Fibroblast of skin of scalp (primary cell): Measurements from ENCODE around the gene ISLR. TPM values are rescaled to one million over a fixed set of nuclear protein-coding genes. Genes with fewer than 3 reads are reported as not detected.

Source experiments
- DNase-seq: peaks from one replicate; pipeline ENCODE4 v3.0.0-alpha.2; 2013
- polyA plus RNA-seq, 2 experiments: library from polyadenylated mRNA; unstranded; fragments of 120-200 nt; gene quantifications; one replicate each; pipeline ENCODE4 v1.2.1, GENCODE V29; 2013; ENCODE audit not compliant: insufficient read length in 2 of 2

The ISLR gene, protein sequence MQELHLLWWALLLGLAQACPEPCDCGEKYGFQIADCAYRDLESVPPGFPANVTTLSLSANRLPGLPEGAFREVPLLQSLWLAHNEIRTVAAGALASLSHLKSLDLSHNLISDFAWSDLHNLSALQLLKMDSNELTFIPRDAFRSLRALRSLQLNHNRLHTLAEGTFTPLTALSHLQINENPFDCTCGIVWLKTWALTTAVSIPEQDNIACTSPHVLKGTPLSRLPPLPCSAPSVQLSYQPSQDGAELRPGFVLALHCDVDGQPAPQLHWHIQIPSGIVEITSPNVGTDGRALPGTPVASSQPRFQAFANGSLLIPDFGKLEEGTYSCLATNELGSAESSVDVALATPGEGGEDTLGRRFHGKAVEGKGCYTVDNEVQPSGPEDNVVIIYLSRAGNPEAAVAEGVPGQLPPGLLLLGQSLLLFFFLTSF
- polyA plus RNA-seq (2013, experiment 1 of 2; ENCODE audit: insufficient read length) = 83.9 TPM
- polyA plus RNA-seq (2013, experiment 2 of 2; ENCODE audit: insufficient read length) = 88.1 TPM

DNA sequence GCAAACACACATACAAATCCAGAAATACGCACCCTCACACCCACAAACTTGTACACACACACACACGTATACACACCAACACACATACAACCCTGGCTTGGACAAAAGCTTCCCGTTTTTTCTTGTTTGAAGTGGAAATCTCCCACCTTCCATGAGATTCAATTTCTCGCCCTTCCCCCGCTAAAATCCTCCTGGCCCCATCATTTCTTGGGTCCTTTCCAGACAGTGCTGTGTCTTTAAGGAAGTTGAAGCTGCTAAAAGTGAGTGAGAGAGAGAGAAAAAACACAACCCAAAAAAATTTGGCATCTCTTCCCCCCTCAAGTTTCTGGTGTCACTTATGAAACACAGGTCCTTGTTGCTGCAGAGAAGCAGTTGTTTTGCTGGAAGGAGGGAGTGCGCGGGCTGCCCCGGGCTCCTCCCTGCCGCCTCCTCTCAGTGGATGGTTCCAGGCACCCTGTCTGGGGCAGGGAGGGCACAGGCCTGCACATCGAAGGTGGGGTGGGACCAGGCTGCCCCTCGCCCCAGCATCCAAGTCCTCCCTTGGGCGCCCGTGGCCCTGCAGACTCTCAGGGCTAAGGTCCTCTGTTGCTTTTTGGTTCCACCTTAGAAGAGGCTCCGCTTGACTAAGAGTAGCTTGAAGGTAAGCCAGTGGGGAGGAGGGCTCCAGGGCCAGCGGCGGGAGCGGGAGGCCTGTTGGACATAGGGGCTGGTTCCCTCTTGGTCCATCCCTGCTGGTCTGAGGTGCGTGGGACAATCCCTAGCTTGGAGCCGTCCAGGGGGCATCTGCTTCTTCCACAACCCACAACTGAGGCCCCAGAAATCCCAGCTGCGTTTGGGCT, at the start of gene ISLR:
ISLR (plus strand) TSS at position 331 of the 839 bp plus-strand sequence. CDS start 1,149 bp downstream, outside the sequence.
- DNase-seq = peak; percentile 83

DNA sequence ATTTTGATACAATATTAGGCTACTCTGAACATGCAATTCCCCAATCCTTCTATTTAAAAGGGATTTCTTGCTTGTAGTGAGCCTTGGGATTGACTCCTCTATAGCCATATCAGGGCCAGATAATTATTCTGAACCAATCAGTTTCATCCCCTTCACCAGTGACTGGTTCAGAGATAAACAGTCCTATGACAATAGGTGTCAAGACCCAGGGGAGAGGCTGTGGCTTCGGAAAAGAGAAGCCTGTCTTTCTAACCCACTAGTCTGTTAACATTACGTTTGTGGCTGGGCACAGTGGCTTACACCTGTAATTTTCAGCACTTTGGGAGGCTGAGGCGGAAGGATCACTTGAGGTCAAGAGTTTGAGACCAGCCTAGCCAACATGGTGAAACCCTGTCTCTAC, 49.3 kb upstream of the ISLR start:
- no peak for DNase-seq

DNA sequence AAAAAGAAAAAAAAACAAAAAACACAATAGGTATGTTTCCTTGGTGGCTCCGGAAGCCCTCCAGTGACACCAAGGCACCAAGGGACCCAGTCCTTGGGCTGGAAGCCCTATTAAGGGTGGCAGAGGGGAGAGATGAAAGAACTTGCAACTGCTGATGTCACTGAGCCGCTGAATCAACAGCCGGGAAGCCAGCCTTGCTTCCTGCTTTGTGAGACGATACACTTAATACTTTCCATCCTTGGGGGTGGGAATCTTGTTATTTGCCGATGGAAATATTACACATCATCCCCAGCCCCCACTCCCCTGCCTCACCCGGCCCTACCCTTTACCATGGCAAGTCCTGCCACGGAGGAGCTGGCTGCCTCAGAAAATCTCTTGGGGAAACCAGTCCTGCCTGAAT, 48.8 kb upstream of the ISLR start:
- DNase-seq = peak; percentile 51

DNA sequence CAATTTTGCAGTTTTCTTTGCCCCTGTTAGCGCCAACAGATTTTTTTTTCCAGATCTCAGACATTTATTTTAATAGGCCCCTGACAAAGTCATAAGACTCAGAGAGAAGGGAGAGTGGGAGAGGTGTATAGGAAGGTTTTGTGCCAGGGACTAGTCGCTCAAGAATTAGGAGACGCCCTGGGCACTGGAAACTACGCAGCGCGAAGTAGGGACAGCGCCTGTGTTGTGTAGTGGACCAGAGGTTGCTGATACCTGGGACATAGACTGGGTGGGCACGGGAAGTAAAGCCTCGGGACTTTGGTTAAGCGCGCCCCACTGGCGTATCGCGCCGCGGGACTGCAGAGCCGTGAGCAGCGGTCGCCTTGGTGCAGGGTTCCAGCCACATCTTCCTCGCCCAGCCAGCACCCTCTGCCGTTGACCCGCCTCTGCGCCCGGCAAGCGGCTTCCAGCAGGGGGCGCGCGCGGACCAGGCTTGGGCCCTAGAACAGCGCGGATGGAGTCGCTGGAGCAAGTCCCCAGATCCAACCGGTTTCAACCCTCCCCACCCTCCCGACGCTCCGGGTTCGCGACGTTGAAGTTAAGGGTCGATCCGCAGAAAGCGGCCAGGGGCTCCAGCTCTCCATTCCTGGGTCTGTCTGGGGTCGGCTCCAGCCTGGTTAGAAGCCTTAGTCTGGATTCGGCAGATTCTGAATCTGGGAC, 46.1 kb upstream of the ISLR start:
- DNase-seq = peak; percentile 87

DNA sequence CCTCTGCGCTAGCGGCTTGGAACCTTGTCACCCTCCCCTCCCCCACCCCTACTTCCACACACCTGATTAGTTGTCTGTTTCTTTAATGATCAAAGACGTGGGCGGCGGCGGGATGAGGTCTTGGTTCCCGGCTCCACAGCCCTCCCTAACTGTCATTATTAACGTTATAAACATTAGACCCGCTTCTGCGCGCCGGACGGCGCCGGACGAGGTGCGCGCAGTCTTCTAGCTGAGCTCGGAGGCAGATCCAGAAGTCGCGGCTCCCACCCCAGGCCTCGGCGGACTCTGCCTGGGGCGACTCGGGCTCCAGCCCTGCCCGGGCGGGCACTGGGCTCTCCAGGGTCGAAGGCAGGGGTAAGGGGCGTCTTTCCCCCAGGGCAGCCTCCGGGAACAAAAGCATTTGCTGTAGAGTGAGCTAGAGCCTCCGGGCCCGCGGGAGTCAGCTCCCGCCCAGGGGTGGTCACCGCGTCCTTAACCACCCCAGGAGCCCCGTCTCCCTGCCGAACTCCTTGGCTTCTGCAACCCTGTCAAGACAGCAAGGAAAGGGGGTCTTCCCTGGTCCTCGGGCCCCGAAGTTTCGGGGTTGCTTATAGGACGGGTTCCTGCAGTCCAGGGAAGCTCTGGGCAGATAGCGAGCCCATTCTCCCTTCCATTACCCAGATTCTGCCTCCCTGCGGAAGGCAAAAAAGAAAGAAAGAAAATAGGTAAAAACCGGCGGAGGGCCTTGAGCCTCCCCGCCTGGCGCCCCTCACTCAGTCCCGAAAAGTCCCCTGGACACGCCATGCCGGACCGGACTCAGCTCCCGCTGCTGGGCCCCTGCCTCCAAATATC, 45.3 kb upstream of the ISLR start:
- DNase-seq = no peak

DNA sequence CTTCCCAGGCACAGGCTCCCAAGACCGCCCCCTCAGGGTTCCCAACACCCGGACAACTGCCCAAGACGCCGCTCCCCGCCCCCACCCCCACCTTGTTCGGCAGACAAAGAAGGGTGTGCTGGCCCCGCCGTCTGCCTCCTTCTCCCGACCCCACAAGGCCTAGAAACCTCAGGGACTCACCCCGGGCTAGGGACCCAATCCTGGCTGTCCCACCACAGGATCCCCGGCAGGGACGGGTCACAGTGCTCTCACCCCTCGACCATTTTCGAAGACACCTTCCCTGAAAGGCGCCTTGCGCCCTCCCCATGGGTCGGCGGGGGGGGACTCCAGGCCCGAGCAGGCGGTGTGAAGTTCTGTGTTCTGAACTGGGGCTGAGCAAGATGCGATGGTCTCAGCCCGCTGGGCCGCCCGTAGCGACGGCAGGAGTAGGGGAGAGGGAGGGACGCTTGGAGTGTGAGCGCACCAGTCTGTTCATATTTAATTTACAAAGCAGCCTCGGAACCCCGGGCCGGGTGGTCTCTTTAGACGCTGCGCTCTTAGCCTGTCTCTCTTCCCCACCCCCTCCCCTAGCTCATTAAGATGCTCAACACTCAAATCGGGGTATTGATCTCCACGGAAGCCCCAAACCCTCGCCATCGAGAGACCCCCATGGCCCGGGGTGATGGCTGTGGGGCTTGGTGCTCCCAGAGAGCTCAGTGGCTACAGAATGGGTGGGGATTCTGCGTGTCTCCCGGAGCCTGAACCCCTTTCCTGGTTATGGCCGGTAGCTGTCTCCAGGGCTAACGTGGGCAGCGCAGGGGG, 44.5 kb upstream of the ISLR start:
- no peak for DNase-seq

DNA sequence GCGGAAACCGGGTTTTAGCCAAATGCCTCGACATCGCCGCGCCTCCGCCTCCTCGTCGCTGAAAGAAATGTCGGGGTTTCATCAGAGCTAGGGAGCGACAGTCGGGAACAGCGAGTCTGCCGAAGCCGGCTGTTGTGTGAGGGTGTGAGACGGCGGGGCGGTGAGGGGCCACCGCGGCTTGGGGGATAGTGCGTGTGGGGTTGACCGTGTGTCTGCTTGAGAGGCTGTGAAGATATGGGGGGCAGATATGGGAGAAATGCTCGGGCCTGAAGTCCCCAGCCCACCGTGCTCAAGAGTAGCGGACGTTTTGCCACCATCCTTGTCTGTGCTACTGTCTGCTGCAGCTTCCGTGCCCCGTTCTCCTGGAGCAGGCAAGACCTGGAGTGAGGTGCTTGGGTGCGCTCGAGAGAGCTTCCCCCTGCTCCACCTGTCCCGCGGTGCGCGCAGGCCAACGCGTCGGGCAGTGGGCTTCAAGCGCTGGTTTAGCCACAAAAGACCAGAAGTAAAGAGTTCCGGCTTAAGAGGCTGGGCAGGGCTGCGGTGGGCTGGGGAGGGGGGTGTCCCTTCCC, 43.8 kb upstream of the ISLR start:
- DNase-seq = no peak

DNA sequence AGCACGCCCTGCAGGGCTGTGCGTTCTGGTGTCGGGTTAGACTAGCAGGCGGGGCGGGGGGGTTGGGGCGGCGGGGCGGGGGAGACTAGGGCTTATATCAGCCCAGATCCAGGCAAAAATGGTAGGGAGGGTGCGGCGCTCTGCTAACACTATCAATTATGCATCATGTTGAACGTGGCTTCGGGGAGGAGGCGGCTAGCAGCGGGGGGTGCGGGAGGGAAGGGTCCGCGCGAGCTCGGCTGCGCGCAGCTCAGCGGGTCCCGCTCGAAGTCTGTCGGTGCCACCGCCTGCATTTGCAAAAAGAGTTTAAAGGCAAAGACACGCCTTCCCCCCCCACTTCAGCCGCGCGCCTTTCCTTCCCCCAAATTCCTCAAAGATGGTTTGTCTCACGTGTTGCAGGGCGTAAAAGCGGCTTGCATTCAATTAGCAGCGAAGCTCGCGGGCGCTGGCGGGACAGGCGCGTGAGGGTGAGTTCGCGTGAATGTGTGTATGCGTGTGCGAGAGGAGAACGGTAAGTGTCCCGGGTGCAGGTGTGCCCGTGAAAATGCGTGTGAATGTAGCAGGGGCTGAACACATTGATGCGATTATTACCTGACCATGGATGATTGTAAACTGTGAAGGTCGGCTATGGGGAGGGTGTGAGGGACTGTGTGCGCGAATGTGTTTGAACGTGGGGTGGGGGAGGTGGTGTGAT, 43.2 kb upstream of the ISLR start, which contains the start of gene ISLR2:
ISLR2 (plus strand) TSS at position 432 of the 694 bp plus-strand sequence. CDS start 2,169 bp downstream, outside the sequence.
- no peak for DNase-seq

DNA sequence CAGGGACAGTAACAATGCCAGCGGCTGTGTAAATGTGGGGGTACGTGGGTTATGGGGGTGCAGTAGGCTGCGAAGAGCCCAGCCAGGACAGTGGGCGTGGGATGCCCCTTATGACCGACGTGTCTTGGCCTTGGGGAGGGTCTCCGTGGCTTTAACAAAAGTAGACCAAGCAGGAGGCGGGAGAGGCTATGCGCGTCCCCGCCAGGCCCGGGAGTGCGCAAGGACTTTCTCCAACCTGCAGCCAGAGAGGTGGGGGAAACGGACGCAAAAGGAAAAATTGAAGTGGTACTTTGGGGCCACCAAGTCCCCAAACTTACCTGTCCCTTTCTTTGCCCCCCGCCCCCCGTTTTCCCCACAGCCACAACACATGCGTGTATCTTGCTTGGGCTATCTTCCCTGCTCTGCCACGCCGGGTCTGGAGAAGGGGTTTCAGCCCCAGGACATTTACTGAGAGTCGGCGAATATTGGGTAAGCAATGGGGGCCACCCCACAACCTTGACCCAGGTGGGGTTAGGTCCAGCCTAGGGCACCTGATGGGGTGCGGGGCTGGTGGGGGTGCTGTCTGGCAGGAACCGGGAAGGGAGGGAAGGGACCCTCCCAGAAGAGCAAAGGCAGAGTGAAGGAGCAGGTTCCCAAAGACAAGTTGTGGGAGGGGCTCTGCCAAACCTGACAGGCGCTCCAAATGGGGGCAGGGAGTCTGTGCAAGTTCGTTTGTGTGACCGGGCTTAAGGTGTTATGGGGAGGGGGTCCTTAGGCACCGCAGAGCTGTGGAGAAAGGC, 42.5 kb upstream of the ISLR start:
- no peak for DNase-seq

DNA sequence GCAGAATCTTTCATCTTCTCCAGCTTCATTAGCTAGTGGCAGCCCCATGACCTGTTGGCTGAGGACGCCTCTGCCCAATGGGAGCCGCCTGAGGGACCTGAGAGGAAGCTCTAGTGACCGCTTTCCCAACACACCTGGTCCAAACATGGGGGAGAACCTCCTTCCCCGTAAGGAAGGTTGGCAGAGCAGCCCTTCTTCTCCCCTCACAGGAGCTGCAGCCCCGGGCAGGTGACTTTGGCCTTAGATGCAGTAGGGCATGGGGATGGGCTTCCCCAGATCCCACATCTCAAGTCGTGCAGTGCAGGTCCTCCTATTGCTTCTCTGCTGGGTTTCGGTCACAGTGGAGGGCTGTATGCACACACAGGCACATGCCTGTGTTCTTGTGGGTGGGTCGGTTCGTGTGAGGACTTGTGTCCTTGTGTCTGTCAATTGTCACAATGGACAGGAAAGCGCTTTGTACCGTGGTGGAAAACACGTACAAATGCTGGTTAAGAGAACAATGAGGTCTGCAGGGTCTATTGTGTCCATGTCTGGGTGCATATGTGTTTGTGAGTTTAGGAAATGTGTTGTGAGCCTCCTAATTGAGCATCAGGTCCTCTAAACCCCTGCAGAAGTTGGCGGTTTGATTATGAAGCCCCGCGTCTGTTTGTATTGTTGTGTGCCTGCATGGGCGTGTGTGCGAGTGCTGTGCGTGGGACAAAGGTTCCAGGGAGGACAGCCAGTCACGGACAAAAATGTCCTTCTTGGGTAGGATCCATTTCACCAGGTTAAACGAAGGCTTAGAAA, 41.7 kb upstream of the ISLR start:
- no peak for DNase-seq

DNA sequence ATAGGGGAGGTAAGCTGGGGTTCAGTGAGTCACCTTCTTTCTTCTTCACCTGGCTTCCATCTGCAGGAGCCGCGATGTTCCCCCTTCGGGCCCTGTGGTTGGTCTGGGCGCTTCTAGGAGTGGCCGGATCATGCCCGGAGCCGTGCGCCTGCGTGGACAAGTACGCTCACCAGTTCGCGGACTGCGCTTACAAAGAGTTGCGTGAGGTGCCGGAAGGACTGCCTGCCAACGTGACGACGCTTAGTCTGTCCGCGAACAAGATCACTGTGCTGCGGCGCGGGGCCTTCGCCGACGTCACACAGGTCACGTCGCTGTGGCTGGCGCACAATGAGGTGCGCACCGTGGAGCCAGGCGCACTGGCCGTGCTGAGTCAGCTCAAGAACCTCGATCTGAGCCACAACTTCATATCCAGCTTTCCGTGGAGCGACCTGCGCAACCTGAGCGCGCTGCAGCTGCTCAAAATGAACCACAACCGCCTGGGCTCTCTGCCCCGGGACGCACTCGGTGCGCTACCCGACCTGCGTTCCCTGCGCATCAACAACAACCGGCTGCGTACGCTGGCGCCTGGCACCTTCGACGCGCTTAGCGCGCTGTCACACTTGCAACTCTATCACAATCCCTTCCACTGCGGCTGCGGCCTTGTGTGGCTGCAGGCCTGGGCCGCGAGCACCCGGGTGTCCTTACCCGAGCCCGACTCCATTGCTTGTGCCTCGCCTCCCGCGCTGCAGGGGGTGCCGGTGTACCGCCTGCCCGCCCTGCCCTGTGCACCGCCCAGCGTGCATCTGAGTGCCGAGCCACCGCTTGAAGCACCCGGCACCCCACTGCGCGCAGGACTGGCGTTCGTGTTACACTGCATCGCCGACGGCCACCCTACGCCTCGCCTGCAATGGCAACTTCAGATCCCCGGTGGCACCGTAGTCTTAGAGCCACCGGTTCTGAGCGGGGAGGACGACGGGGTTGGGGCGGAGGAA, 40.5 kb upstream of the ISLR start:
- DNase-seq = peak; percentile 52

DNA sequence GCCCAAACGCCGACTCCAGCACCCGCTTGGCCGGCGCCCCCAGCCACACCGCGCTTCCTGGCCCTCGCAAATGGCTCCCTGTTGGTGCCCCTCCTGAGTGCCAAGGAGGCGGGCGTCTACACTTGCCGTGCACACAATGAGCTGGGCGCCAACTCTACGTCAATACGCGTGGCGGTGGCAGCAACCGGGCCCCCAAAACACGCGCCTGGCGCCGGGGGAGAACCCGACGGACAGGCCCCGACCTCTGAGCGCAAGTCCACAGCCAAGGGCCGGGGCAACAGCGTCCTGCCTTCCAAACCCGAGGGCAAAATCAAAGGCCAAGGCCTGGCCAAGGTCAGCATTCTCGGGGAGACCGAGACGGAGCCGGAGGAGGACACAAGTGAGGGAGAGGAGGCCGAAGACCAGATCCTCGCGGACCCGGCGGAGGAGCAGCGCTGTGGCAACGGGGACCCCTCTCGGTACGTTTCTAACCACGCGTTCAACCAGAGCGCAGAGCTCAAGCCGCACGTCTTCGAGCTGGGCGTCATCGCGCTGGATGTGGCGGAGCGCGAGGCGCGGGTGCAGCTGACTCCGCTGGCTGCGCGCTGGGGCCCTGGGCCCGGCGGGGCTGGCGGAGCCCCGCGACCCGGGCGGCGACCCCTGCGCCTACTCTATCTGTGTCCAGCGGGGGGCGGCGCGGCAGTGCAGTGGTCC, 39.7 kb upstream of the ISLR start:
- no peak for DNase-seq

DNA sequence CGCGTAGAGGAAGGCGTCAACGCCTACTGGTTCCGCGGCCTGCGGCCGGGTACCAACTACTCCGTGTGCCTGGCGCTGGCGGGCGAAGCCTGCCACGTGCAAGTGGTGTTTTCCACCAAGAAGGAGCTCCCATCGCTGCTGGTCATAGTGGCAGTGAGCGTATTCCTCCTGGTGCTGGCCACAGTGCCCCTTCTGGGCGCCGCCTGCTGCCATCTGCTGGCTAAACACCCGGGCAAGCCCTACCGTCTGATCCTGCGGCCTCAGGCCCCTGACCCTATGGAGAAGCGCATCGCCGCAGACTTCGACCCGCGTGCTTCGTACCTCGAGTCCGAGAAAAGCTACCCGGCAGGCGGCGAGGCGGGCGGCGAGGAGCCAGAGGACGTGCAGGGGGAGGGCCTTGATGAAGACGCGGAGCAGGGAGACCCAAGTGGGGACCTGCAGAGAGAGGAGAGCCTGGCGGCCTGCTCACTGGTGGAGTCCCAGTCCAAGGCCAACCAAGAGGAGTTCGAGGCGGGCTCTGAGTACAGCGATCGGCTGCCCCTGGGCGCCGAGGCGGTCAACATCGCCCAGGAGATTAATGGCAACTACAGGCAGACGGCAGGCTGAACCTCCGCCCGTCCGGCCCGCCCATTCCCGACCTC, 39.0 kb upstream of the ISLR start:
- peak; percentile 59 for DNase-seq

DNA sequence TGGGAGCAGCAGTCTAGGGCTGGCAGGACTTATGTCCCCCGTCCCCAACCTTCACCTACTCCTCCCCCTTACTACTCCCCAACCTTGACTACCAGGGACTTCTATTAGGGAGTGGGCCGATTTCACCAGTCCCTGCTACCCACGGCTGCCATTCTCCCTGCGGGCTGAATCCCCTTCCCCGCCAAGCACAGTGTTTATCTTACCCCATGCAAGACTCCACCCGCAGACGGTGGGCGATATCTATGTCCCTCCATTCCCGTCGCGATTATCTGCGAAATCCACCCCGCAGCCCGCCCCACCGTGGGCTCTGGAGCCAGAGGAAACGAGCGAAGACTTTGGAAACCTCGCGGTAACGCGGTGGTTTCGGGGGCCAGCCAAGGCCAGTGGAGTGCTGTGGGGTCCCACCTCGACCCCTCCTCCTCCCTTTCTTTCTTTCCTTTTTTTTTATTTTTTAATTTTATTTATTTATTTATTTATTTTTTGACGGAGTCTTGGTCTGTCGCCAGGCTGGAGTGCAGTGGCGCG, 38.4 kb upstream of the ISLR start:
- DNase-seq = no peak

DNA sequence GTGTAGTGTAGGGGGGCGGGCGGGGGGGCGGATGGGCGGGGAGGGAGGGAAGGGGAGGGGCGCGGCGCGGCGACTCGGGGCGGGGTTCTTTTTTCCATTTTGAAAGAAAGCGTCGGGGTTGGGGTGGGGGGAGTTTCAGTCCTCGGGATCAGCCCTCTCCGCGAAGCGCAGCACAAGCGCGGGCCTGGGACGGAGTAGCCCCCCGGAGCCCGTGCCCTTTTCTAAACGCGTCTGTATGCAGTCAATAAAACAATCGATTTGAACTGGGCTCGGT, 37.0 kb upstream of the ISLR start:
- no peak for DNase-seq
